GM10847 (cell line): ENCODE data around the gene ZNF407.

Experiments used
- POLR2A ChIP-seq: IDR thresholded peaks from 2 replicates; pipeline ENCODE4 v1.6.1; 2011; ENCODE audit not compliant: insufficient read length; ENCODE audit errors: extremely low read depth

The ZNF407 gene

DNA sequence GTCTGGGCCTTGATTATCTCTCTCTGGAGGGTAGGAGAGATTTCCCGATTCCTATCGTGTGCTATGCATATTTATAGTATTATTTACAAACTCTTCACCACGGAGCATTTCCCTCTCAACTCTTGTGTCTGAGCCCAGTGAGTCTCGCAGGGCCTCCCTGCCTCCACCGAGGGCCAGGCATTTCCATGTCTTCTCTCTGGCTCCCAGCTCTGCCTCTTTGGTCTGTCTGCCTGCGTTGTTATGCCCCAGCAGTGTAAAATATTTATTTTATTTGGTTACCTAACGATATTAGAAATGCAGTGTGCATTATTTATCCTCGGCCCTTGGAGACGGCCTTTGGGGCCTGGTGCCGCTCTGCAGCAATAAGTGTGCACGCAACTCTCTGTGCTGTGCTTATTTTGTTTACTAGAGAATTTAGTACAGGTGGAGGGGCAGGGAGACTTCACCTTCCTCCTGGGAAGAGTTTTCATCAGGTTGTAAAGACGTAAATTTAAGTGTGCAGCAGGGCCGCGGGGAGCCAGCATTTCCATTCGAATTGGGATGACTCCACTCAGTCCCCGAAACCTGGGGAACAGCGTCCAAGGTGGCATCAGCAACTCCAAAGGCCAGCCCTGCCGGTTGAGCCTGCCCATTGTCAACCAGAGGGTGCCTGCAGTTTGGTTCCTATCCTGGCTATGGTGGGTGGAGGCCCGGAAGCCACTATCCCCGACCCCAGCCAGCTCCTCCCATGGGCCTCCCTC lies 511.1 kb downstream of the ZNF407 start:
- no peak for TF ChIP-seq POLR2A

DNA sequence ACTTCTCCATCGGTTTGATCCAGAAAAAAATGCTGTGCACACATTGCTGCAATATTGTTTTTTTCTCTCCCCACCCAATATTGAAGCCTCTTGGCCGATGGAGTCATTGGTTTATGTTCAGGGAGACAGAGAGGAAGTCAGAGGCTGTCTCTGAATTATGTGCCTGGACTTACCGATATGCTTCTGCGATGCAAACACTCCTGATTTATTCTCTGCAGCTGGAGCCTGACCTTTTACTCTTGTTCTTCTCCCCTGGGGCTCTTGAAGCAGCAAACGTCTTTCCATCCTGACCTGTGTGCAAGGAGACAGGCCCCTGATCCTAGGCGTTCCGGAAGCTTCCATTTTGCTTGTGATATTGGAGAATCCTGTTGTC lies 511.6 kb downstream of the ZNF407 start:
- TF ChIP-seq POLR2A: no peak

DNA sequence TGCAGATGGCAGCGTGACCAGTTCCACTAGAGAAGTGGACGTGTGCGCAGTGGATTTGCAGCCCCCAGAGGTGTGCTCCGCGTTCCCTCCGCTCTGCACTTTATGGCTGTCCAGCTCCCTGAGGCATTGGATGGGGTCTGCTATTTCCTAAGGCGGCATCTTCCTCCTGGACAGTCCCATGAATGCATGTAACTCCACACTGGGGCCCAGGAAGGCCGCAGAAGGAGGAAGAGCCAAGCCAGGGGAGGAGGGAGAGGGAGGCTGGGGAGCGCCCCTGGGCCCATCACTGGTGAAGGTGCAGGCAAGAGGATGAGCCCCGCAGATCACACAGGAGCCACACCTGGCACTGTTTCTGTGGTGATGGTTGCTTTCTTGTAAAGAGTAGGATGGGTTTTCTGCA lies 512.1 kb downstream of the ZNF407 start:
- no peak for TF ChIP-seq POLR2A

DNA sequence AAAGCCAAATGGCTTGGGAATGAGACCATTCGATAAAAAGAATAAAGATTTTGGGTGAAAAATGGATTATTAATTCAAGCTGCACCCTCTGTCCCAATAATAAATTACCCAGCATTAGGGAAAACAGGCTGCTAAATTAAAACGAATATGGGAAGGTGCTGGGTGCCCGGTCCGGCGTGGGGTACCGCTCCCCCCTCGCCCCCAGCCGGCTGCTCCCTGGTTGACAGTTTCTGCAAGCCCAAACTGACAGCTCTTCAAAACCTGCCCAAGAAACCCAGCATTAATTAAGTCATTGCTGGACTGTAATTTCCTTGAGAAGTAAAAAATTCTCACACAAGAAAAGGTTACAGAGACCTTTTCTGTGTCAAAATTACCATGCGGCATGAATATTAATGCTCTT lies 512.6 kb downstream of the ZNF407 start:
- TF ChIP-seq POLR2A: no peak

- no peak for TF ChIP-seq POLR2A
These were observed 513.3 kb downstream of the ZNF407 start for GRCh38 chr18:75110846-75111415.

DNA sequence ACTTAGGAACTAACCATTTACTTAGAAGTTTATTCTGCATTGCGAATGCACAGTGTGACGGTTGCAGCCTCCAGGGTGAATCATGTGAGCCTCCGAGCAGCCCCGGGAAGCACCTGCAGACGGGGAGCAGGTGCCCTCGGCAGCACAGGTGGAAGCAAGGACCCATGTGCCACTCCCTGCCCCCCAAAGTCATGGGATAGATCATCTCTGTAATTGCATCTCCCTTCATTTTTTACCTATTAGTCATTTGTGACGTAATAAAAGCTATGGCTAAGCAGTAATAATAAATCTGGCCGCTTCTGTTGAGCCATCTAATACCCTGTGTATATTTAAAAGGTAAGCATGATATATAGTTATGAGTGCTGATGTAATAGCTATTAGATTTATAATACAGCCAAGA lies 514.1 kb downstream of the ZNF407 start:
- TF ChIP-seq POLR2A: no peak

GRCh38 chr18:75112186-75113096 lies 514.8 kb downstream of the ZNF407 start:
- TF ChIP-seq POLR2A: no peak

- TF ChIP-seq POLR2A: no peak
These were observed 515.8 kb downstream of the ZNF407 start for GRCh38 chr18:75113455-75113854.

DNA sequence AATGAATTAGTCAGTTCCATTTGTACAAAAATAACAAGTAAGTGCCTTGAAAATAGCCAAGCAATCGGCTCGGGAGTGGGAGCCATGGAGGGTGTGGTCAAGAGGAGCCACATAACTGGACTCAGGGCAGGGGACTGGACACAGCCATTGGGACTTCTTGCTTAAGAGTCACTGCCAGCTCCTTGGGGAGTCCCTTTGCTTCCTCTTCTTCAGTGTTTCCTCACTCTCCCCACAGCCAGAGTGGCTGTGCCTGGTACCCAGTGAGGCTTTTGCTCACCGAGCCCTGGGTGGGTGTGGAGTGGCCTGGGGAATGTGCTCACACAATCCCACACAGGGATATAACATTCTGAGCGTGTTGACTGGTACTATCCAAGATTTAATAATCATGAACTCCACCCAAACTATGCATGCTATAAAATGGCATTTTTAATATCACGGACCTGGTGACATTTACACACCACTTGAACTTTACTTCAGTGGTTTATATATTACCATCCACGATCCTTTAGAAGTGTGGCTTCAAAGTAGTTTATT lies 516.6 kb downstream of the ZNF407 start:
- TF ChIP-seq POLR2A: no peak
